WTC11 (cell line): Measurements from ENCODE around the gene DDX11. TPM values are rescaled to one million over a fixed set of nuclear protein-coding genes. Genes with fewer than 3 reads are reported as not detected.

Experiments
- ATAC-seq: fragments of 200-7000 bp; cut with Tn5 transposase; 2 replicates; pipeline ENCODE4 v1.10.0; 2021; ENCODE audit warnings: mild to moderate bottlenecking, moderate library complexity
- CTCF ChIA-PET: fragments of 300-600 bp; sonication (Branson Sonifier 250); formaldehyde crosslinking; loops from one replicate; lab custom pipeline; 2021; ENCODE audit warnings: antibody characterized with exemption; lab: Charles Lee
- POLR2A ChIA-PET: fragments of 350-600 bp; sonication (Branson Sonifier 250); formaldehyde crosslinking; loops from one replicate; lab custom pipeline; 2021; ENCODE audit warnings: antibody characterized with exemption; lab: Charles Lee
- DNase-seq: peaks from one replicate; pipeline ENCODE4 v3.0.0; 2021; ENCODE audit warnings: low spot score
- H3K27ac Mint-ChIP-seq: 2 replicates; pipeline ENCODE4 v1.8.0; 2021; ENCODE audit warnings: mixed read lengths
- H3K27me3 Mint-ChIP-seq: 2 replicates; pipeline ENCODE4 v1.8.0; 2021; ENCODE audit warnings: low read depth, mild to moderate bottlenecking, moderate library complexity, mixed read lengths
- H3K36me3 Mint-ChIP-seq: 2 replicates; pipeline ENCODE4 v1.8.0; 2021; ENCODE audit warnings: mixed read lengths
- H3K4me1 Mint-ChIP-seq: 2 replicates; pipeline ENCODE4 v1.8.0; 2022; ENCODE audit warnings: mixed read lengths
- H3K4me3 Mint-ChIP-seq: 2 replicates; pipeline ENCODE4 v1.8.0; 2021; ENCODE audit warnings: mild to moderate bottlenecking, moderate library complexity, mixed read lengths
- H3K9me3 Mint-ChIP-seq: 2 replicates; pipeline ENCODE4 v1.8.0; 2021; ENCODE audit warnings: mixed read lengths
- CBFB ChIP-seq: sonication (generic); formaldehyde crosslinking; IDR thresholded peaks from 2 replicates; pipeline ENCODE4 v1.8.1; 2022; ENCODE audit warnings: mild to moderate bottlenecking, low read depth, missing genetic modification reagents
- CREB1 ChIP-seq: sonication (generic); formaldehyde crosslinking; IDR thresholded peaks from 2 replicates; pipeline ENCODE4 v1.8.0; 2023; ENCODE audit warnings: mild to moderate bottlenecking, missing genetic modification reagents
- ETV6 ChIP-seq: sonication (generic); formaldehyde crosslinking; IDR thresholded peaks from 2 replicates; pipeline ENCODE4 v1.8.1; 2022; ENCODE audit warnings: mild to moderate bottlenecking, missing genetic modification reagents
- FOXP1 ChIP-seq: sonication (generic); formaldehyde crosslinking; IDR thresholded peaks from 2 replicates; pipeline ENCODE4 v1.8.0; 2022; ENCODE audit warnings: missing genetic modification reagents, mild to moderate bottlenecking, moderate library complexity, borderline replicate concordance
- HMGA2 ChIP-seq: fragments of 250-450 bp; sonication (Bioruptor Pico); IDR thresholded peaks from 2 replicates; pipeline ENCODE4 v1.4.0; 2021; ENCODE audit warnings: mild to moderate bottlenecking, moderate library complexity
- MXD4 ChIP-seq: fragments of 250-450 bp; sonication (Bioruptor Pico); IDR thresholded peaks from 2 replicates; pipeline ENCODE4 v1.8.0; 2021; ENCODE audit warnings: mild to moderate bottlenecking, moderate library complexity, borderline replicate concordance
- MYBL2 ChIP-seq: sonication (generic); formaldehyde crosslinking; IDR thresholded peaks from 2 replicates; pipeline ENCODE4 v1.8.1; 2023; ENCODE audit warnings: mild to moderate bottlenecking, moderate library complexity, missing genetic modification reagents
- NFE2L1 ChIP-seq: sonication (generic); formaldehyde crosslinking; IDR thresholded peaks from 2 replicates; pipeline ENCODE4 v1.8.1; 2023; ENCODE audit warnings: missing genetic modification reagents
- NFYB ChIP-seq: sonication (generic); formaldehyde crosslinking; conservative IDR thresholded peaks from 2 replicates; pipeline ENCODE4 v1.8.0; 2022; ENCODE audit warnings: low read depth, missing genetic modification reagents
- NR3C1 ChIP-seq: sonication (generic); formaldehyde crosslinking; conservative IDR thresholded peaks from 2 replicates; pipeline ENCODE4 v1.8.1; 2023; ENCODE audit warnings: low read depth, mild to moderate bottlenecking, missing genetic modification reagents
- OVOL2 ChIP-seq: fragments of 250-450 bp; sonication (Bioruptor Pico); IDR thresholded peaks from 2 replicates; pipeline ENCODE4 v1.9.0; 2021; ENCODE audit warnings: mild to moderate bottlenecking, borderline replicate concordance
- RORB ChIP-seq: fragments of 250-450 bp; sonication (Bioruptor Pico); IDR thresholded peaks from 2 replicates; pipeline ENCODE4 v1.9.0; 2021; ENCODE audit warnings: mild to moderate bottlenecking
- SMAD3 ChIP-seq: sonication (generic); formaldehyde crosslinking; IDR thresholded peaks from 2 replicates; pipeline ENCODE4 v1.8.0; 2022; ENCODE audit warnings: missing genetic modification reagents, mild to moderate bottlenecking, borderline replicate concordance
- SMAD4 ChIP-seq: sonication (generic); formaldehyde crosslinking; IDR thresholded peaks from 2 replicates; pipeline ENCODE4 v1.8.0; 2022; ENCODE audit warnings: mild to moderate bottlenecking, missing genetic modification reagents
- TCF7 ChIP-seq: sonication (generic); formaldehyde crosslinking; IDR thresholded peaks from 2 replicates; pipeline ENCODE4 v1.8.0; 2022; ENCODE audit warnings: mild to moderate bottlenecking, low read depth, missing genetic modification reagents, moderate library complexity
- TP53 ChIP-seq: sonication (generic); formaldehyde crosslinking; IDR thresholded peaks from 2 replicates; pipeline ENCODE4 v1.8.1; 2023; ENCODE audit warnings: mild to moderate bottlenecking, missing genetic modification reagents
- ZNF671 ChIP-seq: fragments of 250-450 bp; sonication (Bioruptor Pico); IDR thresholded peaks from 2 replicates; pipeline ENCODE4 v1.8.0; 2021; ENCODE audit warnings: mild to moderate bottlenecking
- total RNA-seq: library from RNA; stranded (reverse); gene quantifications from 3 replicates; pipeline ENCODE4 v1.2.3, GENCODE V29; 2021
- TF ChIP-seq, protein P1 (sequence below): sonication (generic); formaldehyde crosslinking; IDR thresholded peaks from 2 replicates; pipeline ENCODE4 v1.8.1; 2023; ENCODE audit warnings: mild to moderate bottlenecking, moderate library complexity, missing genetic modification reagents
- TF ChIP-seq, protein P2 (sequence below): fragments of 250-450 bp; sonication (Bioruptor Pico); IDR thresholded peaks from 2 replicates; pipeline ENCODE4 v1.9.0; 2021; ENCODE audit warnings: mild to moderate bottlenecking, borderline replicate concordance
- TF ChIP-seq, protein P3 (sequence below): fragments of 250-450 bp; sonication (Bioruptor Pico); IDR thresholded peaks from 2 replicates; pipeline ENCODE4 v1.9.0; 2021; ENCODE audit warnings: mild to moderate bottlenecking
- TF ChIP-seq, protein P4 (sequence below): fragments of 250-450 bp; sonication (Bioruptor Pico); IDR thresholded peaks from 2 replicates; pipeline ENCODE4 v1.9.0; 2021; ENCODE audit warnings: moderate library complexity, mild to moderate bottlenecking, inconsistent platforms, borderline replicate concordance
- TF ChIP-seq, protein P5 (sequence below): sonication (generic); formaldehyde crosslinking; conservative IDR thresholded peaks from 2 replicates; pipeline ENCODE4 v1.8.1; 2023; ENCODE audit warnings: mild to moderate bottlenecking, low read depth, missing genetic modification reagents, moderate library complexity
- TF ChIP-seq, protein P6 (sequence below): sonication (generic); formaldehyde crosslinking; IDR thresholded peaks from 2 replicates; pipeline ENCODE4 v1.8.1; 2022; ENCODE audit warnings: mild to moderate bottlenecking, moderate library complexity, missing genetic modification reagents

The DDX11 gene
- total RNA-seq, 1 experiment from 2014 or later, result 219 TPM

DNA sequence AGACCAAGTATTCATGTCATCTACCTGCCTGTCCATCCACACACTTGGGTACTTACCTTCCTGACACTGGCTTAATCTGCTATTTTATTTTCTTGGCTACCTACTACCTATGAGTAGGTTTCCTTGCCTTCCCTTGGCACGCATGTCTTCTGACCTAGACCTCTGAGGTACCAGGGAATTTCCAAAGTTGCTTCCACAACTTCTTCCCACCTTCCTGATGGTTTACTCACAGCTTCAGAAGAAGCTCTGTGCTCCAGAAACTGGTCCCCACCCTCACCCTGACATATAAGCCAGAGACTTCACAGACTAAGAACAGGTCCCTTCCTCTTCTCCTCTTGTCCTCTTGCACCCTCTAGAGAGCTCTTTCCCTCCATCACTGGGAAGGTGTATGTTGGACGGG lies 35.7 kb upstream of the DDX11 start:
- Mint-ChIP-seq H3K9me3 (no peaks in the 10 kb centered on the region), H3K4me3 (no peak overlapping the region), H3K27me3 (peaks cover 3% of the 10 kb centered on the region; the same call in 1 of the 2 replicates), H3K27ac (no peak overlapping the region), H3K36me3 (no peaks in the 10 kb centered on the region), H3K4me1 (no peaks in the 10 kb centered on the region)
- POLR2A ChIA-PET, result no interaction called here
- TF ChIP-seq ZNF671 (CRISPR knock-in tag), result no peak
- no peak for TF ChIP-seq OVOL2
- TF ChIP-seq CREB1 (CRISPR knock-in tag), result no peak
- TF ChIP-seq, protein P1, sequence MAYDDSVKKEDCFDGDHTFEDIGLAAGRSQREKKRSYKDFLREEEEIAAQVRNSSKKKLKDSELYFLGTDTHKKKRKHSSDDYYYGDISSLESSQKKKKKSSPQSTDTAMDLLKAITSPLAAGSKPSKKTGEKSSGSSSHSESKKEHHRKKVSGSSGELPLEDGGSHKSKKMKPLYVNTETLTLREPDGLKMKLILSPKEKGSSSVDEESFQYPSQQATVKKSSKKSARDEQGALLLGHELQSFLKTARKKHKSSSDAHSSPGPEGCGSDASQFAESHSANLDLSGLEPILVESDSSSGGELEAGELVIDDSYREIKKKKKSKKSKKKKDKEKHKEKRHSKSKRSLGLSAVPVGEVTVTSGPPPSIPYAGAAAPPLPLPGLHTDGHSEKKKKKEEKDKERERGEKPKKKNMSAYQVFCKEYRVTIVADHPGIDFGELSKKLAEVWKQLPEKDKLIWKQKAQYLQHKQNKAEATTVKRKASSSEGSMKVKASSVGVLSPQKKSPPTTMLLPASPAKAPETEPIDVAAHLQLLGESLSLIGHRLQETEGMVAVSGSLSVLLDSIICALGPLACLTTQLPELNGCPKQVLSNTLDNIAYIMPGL (CRISPR knock-in tag), result no peak
- TF ChIP-seq, protein P2, sequence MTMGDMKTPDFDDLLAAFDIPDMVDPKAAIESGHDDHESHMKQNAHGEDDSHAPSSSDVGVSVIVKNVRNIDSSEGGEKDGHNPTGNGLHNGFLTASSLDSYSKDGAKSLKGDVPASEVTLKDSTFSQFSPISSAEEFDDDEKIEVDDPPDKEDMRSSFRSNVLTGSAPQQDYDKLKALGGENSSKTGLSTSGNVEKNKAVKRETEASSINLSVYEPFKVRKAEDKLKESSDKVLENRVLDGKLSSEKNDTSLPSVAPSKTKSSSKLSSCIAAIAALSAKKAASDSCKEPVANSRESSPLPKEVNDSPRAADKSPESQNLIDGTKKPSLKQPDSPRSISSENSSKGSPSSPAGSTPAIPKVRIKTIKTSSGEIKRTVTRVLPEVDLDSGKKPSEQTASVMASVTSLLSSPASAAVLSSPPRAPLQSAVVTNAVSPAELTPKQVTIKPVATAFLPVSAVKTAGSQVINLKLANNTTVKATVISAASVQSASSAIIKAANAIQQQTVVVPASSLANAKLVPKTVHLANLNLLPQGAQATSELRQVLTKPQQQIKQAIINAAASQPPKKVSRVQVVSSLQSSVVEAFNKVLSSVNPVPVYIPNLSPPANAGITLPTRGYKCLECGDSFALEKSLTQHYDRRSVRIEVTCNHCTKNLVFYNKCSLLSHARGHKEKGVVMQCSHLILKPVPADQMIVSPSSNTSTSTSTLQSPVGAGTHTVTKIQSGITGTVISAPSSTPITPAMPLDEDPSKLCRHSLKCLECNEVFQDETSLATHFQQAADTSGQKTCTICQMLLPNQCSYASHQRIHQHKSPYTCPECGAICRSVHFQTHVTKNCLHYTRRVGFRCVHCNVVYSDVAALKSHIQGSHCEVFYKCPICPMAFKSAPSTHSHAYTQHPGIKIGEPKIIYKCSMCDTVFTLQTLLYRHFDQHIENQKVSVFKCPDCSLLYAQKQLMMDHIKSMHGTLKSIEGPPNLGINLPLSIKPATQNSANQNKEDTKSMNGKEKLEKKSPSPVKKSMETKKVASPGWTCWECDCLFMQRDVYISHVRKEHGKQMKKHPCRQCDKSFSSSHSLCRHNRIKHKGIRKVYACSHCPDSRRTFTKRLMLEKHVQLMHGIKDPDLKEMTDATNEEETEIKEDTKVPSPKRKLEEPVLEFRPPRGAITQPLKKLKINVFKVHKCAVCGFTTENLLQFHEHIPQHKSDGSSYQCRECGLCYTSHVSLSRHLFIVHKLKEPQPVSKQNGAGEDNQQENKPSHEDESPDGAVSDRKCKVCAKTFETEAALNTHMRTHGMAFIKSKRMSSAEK (CRISPR knock-in tag), result no peak
- no peak for TF ChIP-seq SMAD3 (CRISPR knock-in tag)
- no peak for TF ChIP-seq TCF7 (CRISPR knock-in tag)
- TF ChIP-seq, protein P3, sequence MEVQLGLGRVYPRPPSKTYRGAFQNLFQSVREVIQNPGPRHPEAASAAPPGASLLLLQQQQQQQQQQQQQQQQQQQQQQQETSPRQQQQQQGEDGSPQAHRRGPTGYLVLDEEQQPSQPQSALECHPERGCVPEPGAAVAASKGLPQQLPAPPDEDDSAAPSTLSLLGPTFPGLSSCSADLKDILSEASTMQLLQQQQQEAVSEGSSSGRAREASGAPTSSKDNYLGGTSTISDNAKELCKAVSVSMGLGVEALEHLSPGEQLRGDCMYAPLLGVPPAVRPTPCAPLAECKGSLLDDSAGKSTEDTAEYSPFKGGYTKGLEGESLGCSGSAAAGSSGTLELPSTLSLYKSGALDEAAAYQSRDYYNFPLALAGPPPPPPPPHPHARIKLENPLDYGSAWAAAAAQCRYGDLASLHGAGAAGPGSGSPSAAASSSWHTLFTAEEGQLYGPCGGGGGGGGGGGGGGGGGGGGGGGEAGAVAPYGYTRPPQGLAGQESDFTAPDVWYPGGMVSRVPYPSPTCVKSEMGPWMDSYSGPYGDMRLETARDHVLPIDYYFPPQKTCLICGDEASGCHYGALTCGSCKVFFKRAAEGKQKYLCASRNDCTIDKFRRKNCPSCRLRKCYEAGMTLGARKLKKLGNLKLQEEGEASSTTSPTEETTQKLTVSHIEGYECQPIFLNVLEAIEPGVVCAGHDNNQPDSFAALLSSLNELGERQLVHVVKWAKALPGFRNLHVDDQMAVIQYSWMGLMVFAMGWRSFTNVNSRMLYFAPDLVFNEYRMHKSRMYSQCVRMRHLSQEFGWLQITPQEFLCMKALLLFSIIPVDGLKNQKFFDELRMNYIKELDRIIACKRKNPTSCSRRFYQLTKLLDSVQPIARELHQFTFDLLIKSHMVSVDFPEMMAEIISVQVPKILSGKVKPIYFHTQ (CRISPR knock-in tag), result no peak
- no peak for TF ChIP-seq MYBL2
- TF ChIP-seq, protein P4, sequence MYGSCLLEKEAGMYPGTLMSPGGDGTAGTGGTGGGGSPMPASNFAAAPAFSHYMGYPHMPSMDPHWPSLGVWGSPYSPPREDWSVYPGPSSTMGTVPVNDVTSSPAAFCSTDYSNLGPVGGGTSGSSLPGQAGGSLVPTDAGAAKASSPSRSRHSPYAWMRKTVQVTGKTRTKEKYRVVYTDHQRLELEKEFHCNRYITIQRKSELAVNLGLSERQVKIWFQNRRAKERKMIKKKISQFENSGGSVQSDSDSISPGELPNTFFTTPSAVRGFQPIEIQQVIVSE (CRISPR knock-in tag), result no peak
- TF ChIP-seq MXD4 (CRISPR knock-in tag), result no peak
- no peak for TF ChIP-seq RORB (CRISPR knock-in tag)
- TF ChIP-seq ETV6 (CRISPR knock-in tag), result no peak
- TF ChIP-seq TP53 (CRISPR knock-in tag), result no peak
- no peak for TF ChIP-seq SMAD4 (CRISPR knock-in tag)
- no peak for TF ChIP-seq HMGA2
- CTCF ChIA-PET, result no interaction called here
- DNase-seq (no peak), ATAC-seq (no peak)

DNA sequence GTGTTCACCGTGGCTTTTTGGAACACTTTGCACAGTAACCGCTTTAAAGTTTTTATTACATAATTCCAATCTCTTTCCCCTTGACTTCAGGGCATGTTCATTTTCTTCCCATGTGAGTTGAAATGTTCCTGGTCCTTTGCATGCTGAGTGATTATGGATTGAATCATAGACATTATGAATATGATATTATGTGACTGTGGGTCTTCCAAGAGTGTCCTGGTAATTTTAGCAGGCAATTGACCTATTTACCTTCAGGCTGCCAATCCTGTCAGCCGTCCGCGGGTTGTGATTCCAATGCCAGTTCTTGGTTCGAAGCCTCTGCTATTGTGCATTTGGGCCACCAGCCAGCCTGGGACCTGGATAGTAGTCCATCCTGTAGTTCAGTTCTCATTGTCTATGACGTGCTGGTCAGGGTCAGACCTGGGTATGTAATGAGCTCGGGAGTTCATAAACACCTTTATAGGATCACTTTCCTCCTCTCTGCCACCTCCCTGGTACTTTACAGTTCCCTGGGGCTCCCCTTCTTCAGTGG lies 32.6 kb upstream of the DDX11 start:
- Mint-ChIP-seq H3K36me3 (no peaks in the 10 kb centered on the region), H3K4me3 (no peak overlapping the region), H3K9me3 (no peaks in the 10 kb centered on the region), H3K27ac (no peak overlapping the region), H3K27me3 (peaks cover 3% of the 10 kb centered on the region; the same call in 1 of the 2 replicates), H3K4me1 (no peaks in the 10 kb centered on the region)
- POLR2A ChIA-PET, result no interaction called here
- DNase-seq (no peak), ATAC-seq (no peak)
- CTCF ChIA-PET, result no interaction called here
- TF ChIP-seq, protein P5, sequence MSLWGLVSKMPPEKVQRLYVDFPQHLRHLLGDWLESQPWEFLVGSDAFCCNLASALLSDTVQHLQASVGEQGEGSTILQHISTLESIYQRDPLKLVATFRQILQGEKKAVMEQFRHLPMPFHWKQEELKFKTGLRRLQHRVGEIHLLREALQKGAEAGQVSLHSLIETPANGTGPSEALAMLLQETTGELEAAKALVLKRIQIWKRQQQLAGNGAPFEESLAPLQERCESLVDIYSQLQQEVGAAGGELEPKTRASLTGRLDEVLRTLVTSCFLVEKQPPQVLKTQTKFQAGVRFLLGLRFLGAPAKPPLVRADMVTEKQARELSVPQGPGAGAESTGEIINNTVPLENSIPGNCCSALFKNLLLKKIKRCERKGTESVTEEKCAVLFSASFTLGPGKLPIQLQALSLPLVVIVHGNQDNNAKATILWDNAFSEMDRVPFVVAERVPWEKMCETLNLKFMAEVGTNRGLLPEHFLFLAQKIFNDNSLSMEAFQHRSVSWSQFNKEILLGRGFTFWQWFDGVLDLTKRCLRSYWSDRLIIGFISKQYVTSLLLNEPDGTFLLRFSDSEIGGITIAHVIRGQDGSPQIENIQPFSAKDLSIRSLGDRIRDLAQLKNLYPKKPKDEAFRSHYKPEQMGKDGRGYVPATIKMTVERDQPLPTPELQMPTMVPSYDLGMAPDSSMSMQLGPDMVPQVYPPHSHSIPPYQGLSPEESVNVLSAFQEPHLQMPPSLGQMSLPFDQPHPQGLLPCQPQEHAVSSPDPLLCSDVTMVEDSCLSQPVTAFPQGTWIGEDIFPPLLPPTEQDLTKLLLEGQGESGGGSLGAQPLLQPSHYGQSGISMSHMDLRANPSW (CRISPR knock-in tag), result no peak
- TF ChIP-seq SMAD4 (CRISPR knock-in tag), result no peak
- no peak for TF ChIP-seq NFYB (CRISPR knock-in tag)
- no peak for TF ChIP-seq FOXP1 (CRISPR knock-in tag)
- no peak for TF ChIP-seq NR3C1 (CRISPR knock-in tag)
- TF ChIP-seq CBFB (CRISPR knock-in tag), result no peak
- TF ChIP-seq NFE2L1 (CRISPR knock-in tag), result no peak
- TF ChIP-seq, protein P4 (CRISPR knock-in tag), result no peak
- TF ChIP-seq, protein P6, sequence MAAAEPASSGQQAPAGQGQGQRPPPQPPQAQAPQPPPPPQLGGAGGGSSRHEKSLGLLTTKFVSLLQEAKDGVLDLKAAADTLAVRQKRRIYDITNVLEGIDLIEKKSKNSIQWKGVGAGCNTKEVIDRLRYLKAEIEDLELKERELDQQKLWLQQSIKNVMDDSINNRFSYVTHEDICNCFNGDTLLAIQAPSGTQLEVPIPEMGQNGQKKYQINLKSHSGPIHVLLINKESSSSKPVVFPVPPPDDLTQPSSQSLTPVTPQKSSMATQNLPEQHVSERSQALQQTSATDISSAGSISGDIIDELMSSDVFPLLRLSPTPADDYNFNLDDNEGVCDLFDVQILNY (CRISPR knock-in tag), result no peak
